Stimulated activated CD4-positive, alpha-beta T cell treated with anti-CD3 and anti-CD28 coated beads, Interleukin-2, amount 100 ng/mL, for 48 hours (primary cell): ENCODE measurements around the gene EEF2.

ENCODE experiments used
- DNase-seq, 2 donors: peaks; one replicate each; pipeline ENCODE4 v3.0.0-alpha.2; 2020

The EEF2 gene

GRCh38 chr19:3984908-3985642, at the start of gene EEF2:
TSS of gene EEF2 (minus strand) at chr19:3985463. CDS start at chr19:3985380, 83 bp downstream.
- peak; percentile 87 to 94 for DNase-seq

- no peak for DNase-seq
These were observed 49.1 kb upstream of the EEF2 start for GRCh38 chr19:4034048-4035017.

GRCh38 chr19:4033028-4033956, 48.0 kb upstream of the EEF2 start:
- no peak for DNase-seq

GRCh38 chr19:4032436-4032835, 47.2 kb upstream of the EEF2 start:
- DNase-seq = no peak

GRCh38 chr19:4031420-4031819, 46.2 kb upstream of the EEF2 start:
- DNase-seq = no peak

- DNase-seq = no peak
These were observed 45.7 kb upstream of the EEF2 start for GRCh38 chr19:4030981-4031380.

GRCh38 chr19:4030552-4030951, 45.3 kb upstream of the EEF2 start:
- no peak for DNase-seq

- no peak for DNase-seq
These were observed 44.0 kb upstream of the EEF2 start for GRCh38 chr19:4029247-4029614.

GRCh38 chr19:4028334-4029246, 43.3 kb upstream of the EEF2 start:
- no peak for DNase-seq

- DNase-seq = no peak
These were observed 41.9 kb upstream of the EEF2 start for GRCh38 chr19:4027146-4027545.

- DNase-seq = no peak
These were observed 40.1 kb upstream of the EEF2 start for GRCh38 chr19:4025317-4025716.

- DNase-seq = no peak
These were observed 38.5 kb upstream of the EEF2 start for GRCh38 chr19:4023600-4024398.

GRCh38 chr19:4019578-4019977, 34.3 kb upstream of the EEF2 start:
- DNase-seq = no peak

GRCh38 chr19:4018775-4019504, 33.7 kb upstream of the EEF2 start:
- DNase-seq = no peak

- no peak for DNase-seq
These were observed 32.9 kb upstream of the EEF2 start for GRCh38 chr19:4018140-4018613.

GRCh38 chr19:4016903-4017638, 31.8 kb upstream of the EEF2 start:
- no peak for DNase-seq

- DNase-seq = no peak
These were observed 31.2 kb upstream of the EEF2 start for GRCh38 chr19:4016486-4016885.

- no peak for DNase-seq
These were observed 30.6 kb upstream of the EEF2 start for GRCh38 chr19:4015705-4016402.
